Transverse colon (tissue), 4 donors: Measurements from ENCODE around the gene CHST1. TPM values are rescaled to one million over a fixed set of nuclear protein-coding genes. Genes with fewer than 3 reads are reported as not detected.

Experiments
- DNase-seq: peaks from one replicate; pipeline ENCODE4 v3.0.0-alpha.2; 2019
- H3K27ac ChIP-seq, 4 donors: fragments of 200-600 bp; sonication (generic); 2 replicates each; pipeline ENCODE4 v1.5.1; 2016 to 2018; ENCODE audit warnings: inconsistent platforms in 4 of 4
- H3K27me3 ChIP-seq: fragments of 200-600 bp; sonication (generic); 2 replicates; pipeline ENCODE4 v1.5.1; 2017; ENCODE audit warnings: inconsistent platforms
- H3K36me3 ChIP-seq, 4 donors: fragments of 200-600 bp; sonication (generic); 2 replicates each; pipeline ENCODE4 v1.5.1; 2017 to 2019; ENCODE audit warnings: inconsistent platforms in 4 of 4
- H3K4me1 ChIP-seq, 4 donors: fragments of 200-600 bp; sonication (generic); 2 replicates each; pipeline ENCODE4 v1.5.1; 2017 to 2020; ENCODE audit warnings: inconsistent platforms in 4 of 4
- H3K4me3 ChIP-seq, 4 donors: fragments of 200-600 bp; sonication (generic); 1 replicate in 1 of 4; 2 replicates in 3 of 4; pipeline versions ENCODE4 v1.5.1 to v1.6.1; 2017 to 2019; ENCODE audit warnings: inconsistent platforms in 4 of 4
- H3K9me3 ChIP-seq, 2 donors: fragments of 200-600 bp; sonication (generic); 2 replicates each; pipeline ENCODE4 v1.5.1; 2017 to 2019; ENCODE audit warnings: inconsistent platforms in 2 of 2
- CTCF ChIP-seq, 5 experiments: fragments of 200-600 bp in 3 of 5; fragments of 450-650 bp in 2 of 5; sonication (generic) in 3 of 5; IDR thresholded peaks; 1 replicate in 2 of 5; 2 replicates in 3 of 5; pipeline ENCODE4 v1.5.1; 2016 to 2017; ENCODE audit warnings: antibody characterized with exemption in 5 of 5, inconsistent platforms in 3 of 5, mild to moderate bottlenecking in 2 of 5, moderate library complexity in 1 of 5
- EP300 ChIP-seq: sonication (generic); formaldehyde crosslinking; IDR thresholded peaks from one replicate; pipeline ENCODE4 v1.6.1; 2017; ENCODE audit warnings: antibody characterized with exemption, low read depth
- POLR2A ChIP-seq: fragments of 450-650 bp; IDR thresholded peaks from one replicate; pipeline ENCODE4 v1.6.1; 2016; ENCODE audit warnings: antibody characterized with exemption, mild to moderate bottlenecking, moderate library complexity
- POLR2AphosphoS5 ChIP-seq, 3 donors: sonication (generic); formaldehyde crosslinking; IDR thresholded peaks; one replicate each; pipeline ENCODE4 v1.6.1; 2016; ENCODE audit warnings: antibody characterized with exemption in 3 of 3
- WGBS, 2 donors: methylation state at CpG; one replicate each; pipeline ENCODE4 v1.1.5; 2018; ENCODE audit warnings: low coverage in 1 of 2; 5-methylcytosine and 5-hydroxymethylcytosine counted together
- in situ Hi-C, 4 donors: fragments of 200-750 bp; cut with MboI; loops; one replicate each; pipeline versions ENCODE4 v1.15.0 to v1.15.1; 2017; ENCODE audit warnings: low sequenced_read_pairs in 3 of 4, low pct_ligation_motif_present in 1 of 4, low pct_unique_long_range_greater_than_20kb in 1 of 4
- intact Hi-C: fragments of 100-400 bp; cut with DNase I; formaldehyde crosslinking; loops from one replicate; pipeline ENCODE4 v1.15.1; 2023; ENCODE audit warnings: low total_unique reads
- total RNA-seq, 4 donors: library from RNA; depleted of rRNA; stranded (reverse); fragments of >200 nt; gene quantifications; one replicate each; pipeline ENCODE4 v1.1.0, GENCODE V29; 2016

Gene CHST1
- total RNA-seq, 4 donors from 2014 or later: 0.27 to 1.9 (median 0.76) TPM

- in situ Hi-C loops: loop anchor here in 2 of 4 donors (25.0 kb wide), 1 partner anchor 292 kb away; no protein-coding TSS in a partner anchor
- H3K36me3 ChIP-seq: no peaks in the 10 kb centered on the region
- WGBS, 2 donors: 55 to 65% methylated on average over 5 to 8 of the region's 8 CpGs
Observed at GRCh38 chr11:45654231-45655011, 11.0 kb downstream of the CHST1 start.

GRCh38 chr11:45653277-45653676 lies 12.1 kb downstream of the CHST1 start:
- intact Hi-C loops: loop anchor here (10.0 kb wide), 1 partner anchor 278 kb away; no protein-coding TSS in a partner anchor
- H3K4me1 ChIP-seq: no peaks in the 10 kb centered on the region
- 38 to 57% methylated on average over 1 to 3 of the region's 3 CpGs for WGBS, 2 donors
- no peak for DNase-seq
- H3K27ac ChIP-seq: no peak overlapping the region
- H3K27me3 ChIP-seq: peaks cover 15% of the 10 kb centered on the region
- H3K36me3 ChIP-seq: no peaks in the 10 kb centered on the region
- in situ Hi-C loops: loop anchor here in 2 of 4 donors (25.0 kb wide), 1 partner anchor 291 kb away; no protein-coding TSS in a partner anchor
- H3K9me3 ChIP-seq: no peaks in the 10 kb centered on the region
- no peak overlapping the region for H3K4me3 ChIP-seq
- no peak for TF ChIP-seq EP300
- TF ChIP-seq POLR2AphosphoS5 (IDR thresholded peaks at IDR 0.05): no peak
- TF ChIP-seq POLR2A: no peak
- no peak for TF ChIP-seq CTCF (IDR thresholded peaks at IDR 0.05)

More at GRCh38 chr11:45654231-45655011, 11.0 kb downstream of the CHST1 start:
- H3K4me3 ChIP-seq: no peak overlapping the region
- peaks cover 27% of the 10 kb centered on the region for H3K27me3 ChIP-seq
- TF ChIP-seq EP300 (no peak), CTCF (IDR thresholded peaks at IDR 0.05) (no peak), POLR2A (no peak), POLR2AphosphoS5 (IDR thresholded peaks at IDR 0.05) (no peak)
- intact Hi-C loops: loop anchor here (10.0 kb wide), 1 partner anchor 280 kb away; no protein-coding TSS in a partner anchor
- no peaks in the 10 kb centered on the region for H3K9me3 ChIP-seq
- H3K27ac ChIP-seq: no peak overlapping the region
- no peaks in the 10 kb centered on the region for H3K4me1 ChIP-seq
- DNase-seq: no peak

GRCh38 chr11:45652781-45653180 lies 12.6 kb downstream of the CHST1 start:
- H3K27me3 ChIP-seq: peaks cover 10% of the 10 kb centered on the region
- H3K9me3 ChIP-seq: no peaks in the 10 kb centered on the region
- TF ChIP-seq CTCF (IDR thresholded peaks at IDR 0.05) (no peak), POLR2AphosphoS5 (IDR thresholded peaks at IDR 0.05) (no peak), EP300 (no peak), POLR2A (no peak)
- intact Hi-C loops: loop anchor here (10.0 kb wide), 1 partner anchor 278 kb away; no protein-coding TSS in a partner anchor
- H3K27ac ChIP-seq: no peak overlapping the region
- H3K36me3 ChIP-seq: no peaks in the 10 kb centered on the region
- WGBS, 2 donors: 73 to 75% methylated on average over 4 to 6 of the region's 6 CpGs
- in situ Hi-C loops: loop anchor here in 2 of 4 donors (25.0 kb wide), 1 partner anchor 290 kb away; no protein-coding TSS in a partner anchor
- no peak overlapping the region for H3K4me3 ChIP-seq
- DNase-seq: no peak
- H3K4me1 ChIP-seq: no peaks in the 10 kb centered on the region
